IPS DF 6.9 (cell line): ENCODE results near the gene SMAD9.
"Not testable (repeated sequence)": the region's sequence is repeated elsewhere in the genome, so short reads cannot be mapped to it uniquely, and the experiment has no call there.

Experiments
- DNase-seq: peaks from one replicate; pipeline ENCODE4 v3.0.0-alpha.2; 2013; ENCODE audit warnings: low read depth, low spot score
- H3K27ac ChIP-seq: one replicate; pipeline ENCODE4 v1.5.1; 2013; ENCODE audit warnings: low read length, control low read depth
- H3K27me3 ChIP-seq: 2 replicates; pipeline ENCODE4 v1.6.1; 2013; ENCODE audit warnings: mild to moderate bottlenecking, low read length; ENCODE audit not compliant: control insufficient read depth, insufficient read depth
- H3K36me3 ChIP-seq: 2 replicates; pipeline ENCODE4 v1.6.1; 2013; ENCODE audit warnings: low read length; ENCODE audit not compliant: control insufficient read depth, insufficient read depth
- H3K4me1 ChIP-seq: 2 replicates; pipeline ENCODE4 v1.6.1; 2013; ENCODE audit warnings: low read length; ENCODE audit not compliant: control insufficient read depth, insufficient read depth
- H3K4me3 ChIP-seq: 2 replicates; pipeline ENCODE4 v1.5.1; 2013; ENCODE audit warnings: mild to moderate bottlenecking, low read length
- H3K9me3 ChIP-seq: 2 replicates; pipeline ENCODE4 v1.6.1; 2013; ENCODE audit warnings: low read length, inconsistent platforms; ENCODE audit not compliant: control insufficient read depth, insufficient read depth
- WGBS: extraction: QIAGEN DNeasy Blood & Tissue Kit; methylation state at CpG from one replicate; pipeline ENCODE4 v1.1.7; 2013; ENCODE audit warnings: mixed read lengths, missing lambda C conversion rate; ENCODE audit not compliant: insufficient read length, insufficient coverage; 5-methylcytosine and 5-hydroxymethylcytosine counted together

Gene SMAD9

GRCh38 chr13:36885901-36886300 is 34.1 kb downstream of the SMAD9 start:
- Histone ChIP-seq H3K4me3 (no peak overlapping the region), H3K27me3 (no peaks in the 10 kb centered on the region), H3K9me3 (no peaks in the 10 kb centered on the region), H3K36me3 (no peaks in the 10 kb centered on the region), H3K4me1 (peaks cover 1% of the 10 kb centered on the region; the same call in 1 of the 2 replicates), H3K27ac (no peak overlapping the region)
- no peak for DNase-seq
- no CpG with 5 or more reads among the region's 6 CpGs for WGBS

DNA sequence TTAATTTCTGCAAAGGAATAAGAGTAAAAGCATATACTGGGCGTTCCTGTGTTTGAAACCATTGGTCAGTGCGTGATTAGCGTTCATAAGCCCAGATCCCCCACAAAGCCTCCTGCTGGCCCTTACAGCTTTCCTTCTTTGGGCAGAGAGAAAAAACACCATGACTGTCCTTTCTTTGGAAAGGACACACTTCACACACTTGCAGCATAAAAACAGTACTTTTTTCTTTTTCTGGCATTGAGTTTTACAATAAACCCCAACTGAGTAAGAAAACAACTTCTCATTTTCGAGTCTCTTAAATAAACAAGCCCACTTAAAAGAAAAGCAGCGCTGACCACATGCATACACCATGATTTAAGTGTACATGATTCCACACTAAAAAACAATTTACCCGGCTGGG is 35.8 kb downstream of the SMAD9 start:
- H3K9me3 ChIP-seq: no peaks in the 10 kb centered on the region
- no peak for DNase-seq
- peaks cover 1% of the 10 kb centered on the region; the same call in 1 of the 2 replicates for H3K4me1 ChIP-seq
- H3K36me3 ChIP-seq: no peaks in the 10 kb centered on the region
- no peak overlapping the region for H3K27ac ChIP-seq
- H3K27me3 ChIP-seq: no peaks in the 10 kb centered on the region
- no peak overlapping the region for H3K4me3 ChIP-seq
- no CpG with 5 or more reads among the region's 6 CpGs for WGBS

- Histone ChIP-seq H3K9me3 (no peaks in the 10 kb centered on the region), H3K4me3 (no peak overlapping the region), H3K4me1 (peaks cover 1% of the 10 kb centered on the region; the same call in 1 of the 2 replicates), H3K27ac (no peak overlapping the region), H3K27me3 (no peaks in the 10 kb centered on the region), H3K36me3 (no peaks in the 10 kb centered on the region)
- no peak for DNase-seq
- WGBS: no CpG with 5 or more reads among the region's 6 CpGs
These were observed 36.2 kb downstream of the SMAD9 start for GRCh38 chr13:36883824-36884223.

GRCh38 chr13:36883392-36883791 is 36.6 kb downstream of the SMAD9 start:
- not testable (repeated sequence) for H3K4me3 ChIP-seq, H3K9me3 ChIP-seq, DNase-seq, H3K27me3 ChIP-seq, H3K36me3 ChIP-seq, H3K27ac ChIP-seq, H3K4me1 ChIP-seq
- WGBS: no CpG with 5 or more reads among the region's 5 CpGs

GRCh38 chr13:36882829-36883390 is 37.1 kb downstream of the SMAD9 start:
- H3K27ac ChIP-seq: no peak overlapping the region
- DNase-seq: no peak
- H3K4me1 ChIP-seq: peaks cover under 1% of the 10 kb centered on the region; the same call in 1 of the 2 replicates
- no peaks in the 10 kb centered on the region for H3K9me3 ChIP-seq
- H3K36me3 ChIP-seq: no peaks in the 10 kb centered on the region
- WGBS: no CpG with 5 or more reads among the region's 6 CpGs
- no peaks in the 10 kb centered on the region for H3K27me3 ChIP-seq
- no peak overlapping the region for H3K4me3 ChIP-seq

- Histone ChIP-seq H3K9me3 (no peaks in the 10 kb centered on the region), H3K27ac (no peak overlapping the region), H3K4me3 (no peak overlapping the region), H3K4me1 (no peaks in the 10 kb centered on the region), H3K36me3 (no peaks in the 10 kb centered on the region), H3K27me3 (no peaks in the 10 kb centered on the region)
- no CpG with 5 or more reads among the region's 2 CpGs for WGBS
- no peak for DNase-seq
These were observed 39.1 kb downstream of the SMAD9 start for GRCh38 chr13:36880961-36881360.

DNA sequence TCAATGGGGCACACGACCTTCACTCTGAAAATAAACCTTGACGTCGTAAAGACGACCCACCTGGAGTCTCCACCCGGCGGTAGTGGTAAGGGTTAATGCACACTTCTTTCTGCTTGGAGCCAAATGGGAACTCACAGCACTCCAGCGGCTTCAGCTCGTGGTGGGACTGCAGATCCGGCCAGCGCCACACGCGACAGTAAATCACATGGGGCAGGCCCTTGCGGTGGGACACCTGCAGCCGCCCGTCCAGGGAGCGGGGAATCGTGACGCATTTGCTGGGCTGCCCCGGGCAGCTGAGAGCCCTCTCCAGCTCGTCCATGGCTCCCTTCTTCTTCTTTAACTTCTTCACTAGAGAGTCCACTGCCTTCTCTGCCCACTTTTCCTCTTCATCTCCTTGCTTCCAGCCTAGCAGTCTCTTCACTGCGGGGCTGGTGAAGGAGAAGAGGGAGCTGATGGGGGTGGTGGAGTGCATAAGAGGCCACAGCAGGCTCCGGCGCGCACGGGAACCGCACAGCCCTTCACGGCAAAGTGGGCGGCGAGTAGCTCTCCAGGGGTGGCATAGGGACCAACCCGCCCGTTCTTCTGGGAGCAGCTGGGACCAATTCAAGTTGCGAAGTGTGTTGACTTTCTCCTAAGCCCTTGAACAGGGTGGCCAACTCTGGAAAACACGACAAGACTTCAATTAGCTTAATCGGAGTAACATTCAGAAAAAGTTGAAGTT is 40.7 kb downstream of the SMAD9 start:
- no CpG with 5 or more reads among the region's 34 CpGs for WGBS
- H3K36me3 ChIP-seq: no peaks in the 10 kb centered on the region
- no peaks in the 10 kb centered on the region for H3K4me1 ChIP-seq
- no peaks in the 10 kb centered on the region for H3K27me3 ChIP-seq
- H3K4me3 ChIP-seq: no peak overlapping the region; the same call in 1 of the 2 replicates
- H3K27ac ChIP-seq: no peak overlapping the region
- no peaks in the 10 kb centered on the region for H3K9me3 ChIP-seq
- no peak for DNase-seq

GRCh38 chr13:36875961-36876360 is 44.1 kb downstream of the SMAD9 start:
- no peak overlapping the region for H3K27ac ChIP-seq
- no peak for DNase-seq
- no peaks in the 10 kb centered on the region for H3K36me3 ChIP-seq
- H3K4me1 ChIP-seq: no peaks in the 10 kb centered on the region
- WGBS: 100% methylated on average over 1 of the region's 4 CpGs
- H3K9me3 ChIP-seq: no peaks in the 10 kb centered on the region
- H3K4me3 ChIP-seq: no peak overlapping the region
- no peaks in the 10 kb centered on the region for H3K27me3 ChIP-seq

- no peak overlapping the region for H3K27ac ChIP-seq
- no peaks in the 10 kb centered on the region for H3K9me3 ChIP-seq
- H3K36me3 ChIP-seq: no peaks in the 10 kb centered on the region
- no peaks in the 10 kb centered on the region for H3K27me3 ChIP-seq
- no peak overlapping the region for H3K4me3 ChIP-seq
- H3K4me1 ChIP-seq: no peaks in the 10 kb centered on the region
- no CpG with 5 or more reads among the region's 4 CpGs for WGBS
- no peak for DNase-seq
These were observed 44.6 kb downstream of the SMAD9 start for GRCh38 chr13:36875431-36875830.

DNA sequence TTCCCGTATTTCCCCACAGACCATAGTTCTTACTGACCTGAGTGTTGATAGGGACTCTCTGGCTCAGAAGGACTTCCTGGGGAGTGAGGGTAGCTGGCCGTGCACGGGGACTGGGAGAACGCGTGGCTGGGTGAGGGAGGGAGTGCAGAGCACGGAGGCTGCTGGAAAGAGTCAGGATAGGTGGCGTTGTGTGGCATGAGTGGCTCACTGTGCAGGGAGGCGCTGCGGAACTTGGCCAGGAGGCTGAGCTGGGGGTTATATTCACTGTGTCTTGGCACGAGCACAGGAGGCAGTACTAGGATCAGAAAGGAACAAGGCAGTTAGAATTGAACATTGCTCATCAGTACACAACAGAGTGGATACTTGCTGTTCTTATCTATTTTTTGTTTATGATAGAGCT is 47.4 kb downstream of the SMAD9 start:
- H3K27ac ChIP-seq: no peak overlapping the region
- no peaks in the 10 kb centered on the region for H3K4me1 ChIP-seq
- H3K36me3 ChIP-seq: no peaks in the 10 kb centered on the region
- no CpG with 5 or more reads among the region's 10 CpGs for WGBS
- no peaks in the 10 kb centered on the region for H3K27me3 ChIP-seq
- no peak for DNase-seq
- no peak overlapping the region for H3K4me3 ChIP-seq
- H3K9me3 ChIP-seq: no peaks in the 10 kb centered on the region
